ENCODE results near the gene MMP15.
"Not testable (repeated sequence)": the region's sequence is repeated elsewhere in the genome, so short reads cannot be mapped to it uniquely, and the experiment has no call there.

MMP15 gene

DNA sequence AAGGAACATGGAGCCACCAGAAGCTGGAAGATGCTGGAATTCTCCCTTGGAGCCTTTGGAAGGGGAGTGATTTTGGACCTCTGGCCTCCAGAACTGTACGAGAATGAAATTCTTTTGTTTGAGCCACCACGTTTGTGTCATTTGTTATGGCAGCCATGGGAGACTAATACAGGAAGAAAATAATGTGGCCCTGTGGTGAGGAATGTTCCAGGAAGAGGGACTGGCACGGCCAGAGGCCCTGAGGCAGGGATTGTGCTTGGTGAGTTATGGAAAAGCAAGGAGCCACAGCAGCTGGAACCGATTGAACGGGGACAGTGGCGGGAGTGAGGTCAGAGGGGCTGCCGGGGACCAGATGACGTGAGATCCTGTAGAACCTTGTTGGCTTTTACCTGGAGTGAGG, 52.2 kb downstream of the MMP15 start:
- H3K9ac ChIP-seq, result no peak overlapping the region
- no peaks in the 10 kb centered on the region for H3K36me3 ChIP-seq
- peaks cover 22% of the 10 kb centered on the region for H3K9me3 ChIP-seq
- no peaks in the 10 kb centered on the region for H4K20me1 ChIP-seq
- no peak overlapping the region for H3K4me2 ChIP-seq
- TF ChIP-seq Cebpa-rat (IDR thresholded peaks at IDR 0.05), result no peak
- H3K4me3 ChIP-seq, result no peak overlapping the region
- peaks cover 33% of the 10 kb centered on the region for H3K4me1 ChIP-seq
- H3K27me3 ChIP-seq, result no peaks in the 10 kb centered on the region
- no peak overlapping the region for H3K27ac ChIP-seq

DNA sequence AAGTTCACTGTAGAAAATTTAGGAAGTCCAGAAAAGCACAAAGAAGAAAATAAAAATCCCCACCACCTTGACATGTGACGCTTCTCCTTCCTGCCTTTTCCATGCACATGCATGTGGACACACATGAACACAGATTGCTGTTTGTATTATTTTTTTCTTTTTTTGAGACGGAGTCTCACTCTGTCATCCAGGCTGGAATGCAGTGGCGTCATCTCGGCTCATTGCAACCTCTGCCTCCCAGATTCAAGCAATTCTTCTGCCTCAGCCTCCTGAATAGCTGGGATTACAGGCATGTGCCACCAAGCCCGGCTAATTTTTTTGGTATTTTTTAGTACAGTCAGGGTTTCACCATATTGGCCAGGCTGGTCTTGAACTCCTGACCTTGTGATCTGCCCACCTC, 55.1 kb downstream of the MMP15 start:
- peak overlapping the region; percentile 96 for H3K4me2 ChIP-seq
- H3K27me3 ChIP-seq, result not testable (repeated sequence)

DNA sequence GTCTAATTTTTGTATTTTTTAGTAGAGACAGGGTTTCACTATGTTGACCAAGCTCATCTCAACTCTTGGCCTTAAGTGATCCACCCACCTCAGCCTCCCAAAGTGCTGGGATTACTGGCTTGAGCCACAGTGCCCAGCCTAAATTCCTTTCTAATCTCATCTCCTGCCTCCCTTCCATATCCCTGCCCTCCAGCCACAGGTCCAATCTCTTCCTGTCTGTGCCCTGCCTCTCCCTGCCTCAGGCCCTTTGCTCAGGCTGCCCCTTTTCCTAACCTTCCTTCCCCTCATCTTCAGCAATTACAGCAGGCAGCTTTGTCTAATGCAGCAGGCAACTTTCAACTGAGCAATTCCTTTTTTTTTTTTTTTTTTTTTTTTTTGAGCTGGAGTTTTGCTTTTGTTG, 56.8 kb downstream of the MMP15 start:
- H3K36me3 ChIP-seq, result no peaks in the 10 kb centered on the region
- H3K9ac ChIP-seq, result no peak overlapping the region
- no peak overlapping the region for H3K27ac ChIP-seq
- H3K4me1 ChIP-seq, result peaks cover 63% of the 10 kb centered on the region
- peaks cover 4% of the 10 kb centered on the region for H3K9me3 ChIP-seq
- H3K4me3 ChIP-seq, result no peak overlapping the region
- H3K27me3 ChIP-seq, result no peaks in the 10 kb centered on the region
- no peaks in the 10 kb centered on the region for H4K20me1 ChIP-seq
- H3K4me2 ChIP-seq, result peak overlapping the region; percentile 96
- TF ChIP-seq Cebpa-rat (IDR thresholded peaks at IDR 0.05), result no peak

More for the DNA sequence above, 55.1 kb downstream of the MMP15 start:
- Histone ChIP-seq H3K9me3 (peaks cover 16% of the 10 kb centered on the region), H3K4me1 (peaks cover 54% of the 10 kb centered on the region)
- not testable (repeated sequence) for H3K4me3 ChIP-seq, H3K27ac ChIP-seq, H3K9ac ChIP-seq, H4K20me1 ChIP-seq, H3K36me3 ChIP-seq

DNA sequence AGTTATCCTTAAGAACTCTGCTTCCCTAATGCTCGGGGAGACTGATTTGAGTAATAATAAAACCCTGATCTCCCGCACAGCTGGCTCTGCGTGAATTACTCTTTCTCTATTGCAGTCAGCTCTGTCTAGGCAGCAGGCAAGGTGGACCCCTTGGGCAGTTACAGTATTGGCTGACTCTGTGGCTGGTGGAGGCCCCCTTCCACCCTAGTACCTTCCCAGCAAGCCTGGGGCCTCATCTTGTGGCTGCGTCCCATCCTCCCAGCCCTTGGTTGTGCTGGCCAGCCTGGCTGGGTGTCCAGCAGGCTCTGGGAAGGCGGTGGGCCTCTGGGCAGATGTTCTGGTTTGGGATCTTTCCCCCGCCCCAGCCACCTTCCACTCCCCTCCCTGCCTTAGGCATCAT, 59.1 kb downstream of the MMP15 start:
- H3K4me2 ChIP-seq, result peak overlapping the region; percentile 56

DNA sequence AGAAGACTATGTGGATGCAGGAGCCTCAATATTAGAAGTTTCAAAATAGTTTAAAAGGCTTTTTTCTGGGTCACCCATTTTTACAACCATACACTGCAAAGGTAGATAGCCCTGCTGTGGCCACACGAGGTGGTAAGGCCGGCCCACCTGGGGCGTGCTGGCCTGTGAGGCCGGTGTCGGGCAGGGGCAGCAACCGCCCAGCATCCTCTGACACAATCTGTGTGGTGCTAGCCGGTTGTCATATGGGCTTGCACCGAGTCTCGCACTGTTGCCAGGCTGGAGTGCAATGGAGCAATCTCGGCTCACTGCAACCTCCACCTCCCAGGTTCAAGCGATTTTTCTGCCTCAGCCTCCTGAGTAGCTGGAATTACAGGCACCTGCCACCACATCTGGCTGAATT, 59.6 kb downstream of the MMP15 start:
- peak overlapping the region; percentile 38; the same call in 1 of the 2 replicates for H3K27ac ChIP-seq
- H3K36me3 ChIP-seq, result no peaks in the 10 kb centered on the region
- peak overlapping the region; percentile 56 for H3K4me2 ChIP-seq
- H3K9ac ChIP-seq, result no peak overlapping the region
- no peak overlapping the region for H3K4me3 ChIP-seq
- 0 out of 2 replicates have a peak, but pooled peaks cover 3% of the 10 kb centered on the region for H3K9me3 ChIP-seq
- peaks cover 64% of the 10 kb centered on the region for H3K4me1 ChIP-seq
- no peaks in the 10 kb centered on the region for H3K27me3 ChIP-seq
- no peak for TF ChIP-seq Cebpa-rat (IDR thresholded peaks at IDR 0.05)
- H4K20me1 ChIP-seq, result no peaks in the 10 kb centered on the region

More for the DNA sequence above, 59.1 kb downstream of the MMP15 start:
- Histone ChIP-seq H3K27me3 (no peaks in the 10 kb centered on the region), H3K36me3 (no peaks in the 10 kb centered on the region), H4K20me1 (no peaks in the 10 kb centered on the region), H3K9ac (no peak overlapping the region), H3K4me1 (peaks cover 69% of the 10 kb centered on the region), H3K4me3 (no peak overlapping the region), H3K27ac (peak overlapping the region; percentile 38; the same call in 1 of the 2 replicates), H3K9me3 (0 out of 2 replicates have a peak, but pooled peaks cover 3% of the 10 kb centered on the region)
- TF ChIP-seq Cebpa-rat (IDR thresholded peaks at IDR 0.05), result no peak

DNA sequence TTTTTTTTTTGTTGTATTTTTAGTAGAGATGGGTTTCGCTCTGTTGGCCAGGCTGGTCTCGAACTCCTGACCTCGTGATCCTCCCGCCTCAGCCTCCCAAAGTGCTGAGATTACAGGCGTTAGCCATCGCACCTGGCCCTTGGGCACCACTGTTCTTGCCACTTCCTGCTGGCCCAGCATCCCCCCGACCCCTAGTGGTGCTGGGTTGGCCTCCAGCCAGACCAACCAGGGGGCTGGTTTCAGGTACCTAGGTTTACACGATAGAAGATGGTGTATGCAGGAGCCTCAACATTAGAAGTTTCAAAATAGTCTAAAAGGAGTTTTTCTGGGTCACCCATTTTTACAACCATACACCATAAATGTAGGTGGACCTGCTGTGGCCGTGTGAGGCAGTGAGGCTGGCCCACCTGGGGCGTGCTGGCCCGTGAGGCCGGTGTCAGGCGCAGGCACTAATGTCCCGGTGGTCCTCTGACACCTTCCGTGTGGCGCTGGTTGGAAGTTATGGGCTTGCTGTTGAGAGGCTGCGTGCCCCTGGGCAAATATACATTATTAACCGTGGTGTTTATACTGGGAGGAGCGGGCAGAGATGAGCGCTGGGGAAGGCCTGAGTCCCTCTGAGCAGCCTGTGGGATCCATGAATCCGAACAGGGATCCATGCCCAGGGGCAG, 60.2 kb downstream of the MMP15 start:
- H3K27ac ChIP-seq, result no peak overlapping the region
- H3K4me2 ChIP-seq, result peak overlapping the region; percentile 56
- peaks cover 58% of the 10 kb centered on the region for H3K4me1 ChIP-seq
- H3K4me3 ChIP-seq, result no peak overlapping the region
- no peaks in the 10 kb centered on the region for H3K36me3 ChIP-seq
- TF ChIP-seq Cebpa-rat (IDR thresholded peaks at IDR 0.05), result no peak
- H4K20me1 ChIP-seq, result no peaks in the 10 kb centered on the region
- no peaks in the 10 kb centered on the region for H3K27me3 ChIP-seq
- H3K9me3 ChIP-seq, result 0 out of 2 replicates have a peak, but pooled peaks cover 3% of the 10 kb centered on the region
- no peak overlapping the region for H3K9ac ChIP-seq

DNA sequence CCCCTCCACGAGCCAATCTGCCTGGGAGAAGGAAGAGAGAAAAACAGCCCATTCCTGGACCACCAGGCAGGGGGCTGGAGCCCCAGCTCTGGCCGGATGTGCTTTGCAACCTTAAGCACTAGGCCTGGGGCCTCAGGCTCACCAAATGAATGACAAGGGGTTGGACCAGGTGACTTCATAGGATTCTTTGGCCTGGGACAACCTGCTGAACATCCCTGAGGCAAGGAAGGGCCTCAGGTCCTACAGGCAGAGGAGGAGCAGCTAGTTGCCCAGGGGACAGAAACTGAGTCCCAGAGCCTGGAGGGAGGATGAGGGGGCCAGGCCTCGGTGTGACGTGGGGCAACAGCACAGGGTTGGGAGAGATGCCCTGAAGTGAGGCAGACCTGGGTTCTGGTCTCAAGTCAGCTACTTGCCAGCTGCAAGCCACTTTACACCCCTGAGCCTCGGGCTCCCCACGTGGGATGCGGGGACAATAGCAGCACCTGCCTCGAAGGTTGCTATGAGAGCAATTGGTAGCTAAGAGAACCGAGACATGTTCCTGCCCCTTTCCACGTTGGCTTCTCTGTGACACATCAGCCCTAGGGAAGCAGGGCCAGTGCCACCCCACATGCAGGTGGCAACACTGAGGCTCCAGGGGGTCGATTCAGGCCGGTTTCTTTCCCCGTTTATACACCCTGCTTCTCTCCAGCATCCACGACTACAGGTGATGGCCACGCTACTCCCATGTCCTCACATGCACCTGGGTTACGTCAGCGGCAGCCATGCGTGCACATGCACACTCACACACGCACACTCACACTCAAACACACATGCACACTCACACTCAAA, 61.0 kb downstream of the MMP15 start:
- peaks cover 50% of the 10 kb centered on the region for H3K4me1 ChIP-seq

DNA sequence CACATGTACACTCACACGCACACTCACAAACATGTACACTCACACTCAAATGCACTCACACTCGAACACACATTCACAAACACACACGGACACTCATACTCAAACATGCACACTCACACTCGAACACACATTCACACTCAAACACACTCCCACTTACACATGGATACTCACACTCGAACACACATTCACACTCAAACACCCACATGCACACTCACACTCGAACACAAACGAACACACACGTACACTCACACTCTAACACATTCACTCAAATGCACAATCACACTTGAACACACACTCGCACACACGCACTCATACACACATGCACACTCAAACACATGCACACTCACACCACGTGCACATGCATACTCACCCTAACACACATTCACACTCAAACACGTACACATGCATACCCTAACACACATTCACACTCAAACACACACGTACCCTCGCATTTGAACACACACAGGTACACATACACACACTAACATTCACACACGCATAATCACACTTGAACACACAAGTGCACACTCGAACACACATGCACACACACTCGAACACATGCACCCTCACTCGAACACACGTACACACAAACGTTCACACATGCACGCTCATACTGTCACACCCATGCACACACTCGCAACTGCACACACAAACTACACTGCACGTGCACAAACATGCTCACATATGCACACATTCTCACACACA, 61.8 kb downstream of the MMP15 start:
- Histone ChIP-seq H3K9ac (no peak overlapping the region), H3K27ac (no peak overlapping the region), H3K27me3 (no peaks in the 10 kb centered on the region), H3K4me2 (no peak overlapping the region), H3K4me1 (peaks cover 42% of the 10 kb centered on the region), H3K36me3 (no peaks in the 10 kb centered on the region), H4K20me1 (no peaks in the 10 kb centered on the region), H3K4me3 (no peak overlapping the region), H3K9me3 (0 out of 2 replicates have a peak, but pooled peaks cover 3% of the 10 kb centered on the region)
- TF ChIP-seq Cebpa-rat (IDR thresholded peaks at IDR 0.05), result no peak

More for the DNA sequence above, 61.0 kb downstream of the MMP15 start:
- Histone ChIP-seq H3K4me2 (no peak overlapping the region), H3K9me3 (0 out of 2 replicates have a peak, but pooled peaks cover 3% of the 10 kb centered on the region), H3K27ac (no peak overlapping the region), H3K9ac (no peak overlapping the region), H4K20me1 (no peaks in the 10 kb centered on the region), H3K27me3 (no peaks in the 10 kb centered on the region), H3K4me3 (no peak overlapping the region), H3K36me3 (no peaks in the 10 kb centered on the region)
- no peak for TF ChIP-seq Cebpa-rat (IDR thresholded peaks at IDR 0.05)

DNA sequence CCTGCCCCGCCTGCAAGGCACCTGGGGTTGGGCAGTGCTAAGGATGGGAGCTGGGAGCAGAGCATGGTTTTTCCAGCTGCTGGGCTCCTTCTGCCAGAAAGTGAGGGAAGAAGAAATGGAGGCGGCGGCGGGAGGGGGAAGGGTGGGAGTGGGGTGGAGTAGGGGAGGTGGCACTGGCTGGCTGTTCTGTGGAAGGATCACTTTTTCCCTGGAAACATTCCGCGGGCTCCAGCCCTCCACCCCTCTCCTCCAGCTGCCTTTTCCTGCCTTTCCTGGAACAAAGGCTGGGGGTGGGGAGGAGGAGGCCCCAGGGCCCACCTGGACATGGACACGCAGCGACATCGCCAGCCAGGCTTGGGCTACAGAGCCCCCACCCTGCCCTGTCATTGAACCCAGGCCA, 62.5 kb downstream of the MMP15 start:
- Histone ChIP-seq H4K20me1 (no peaks in the 10 kb centered on the region), H3K4me2 (peak overlapping the region; percentile 64), H3K4me3 (no peak overlapping the region), H3K27me3 (no peaks in the 10 kb centered on the region), H3K9me3 (0 out of 2 replicates have a peak, but pooled peaks cover 3% of the 10 kb centered on the region), H3K9ac (no peak overlapping the region), H3K4me1 (peaks cover 36% of the 10 kb centered on the region), H3K27ac (no peak overlapping the region), H3K36me3 (no peaks in the 10 kb centered on the region)
- no peak for TF ChIP-seq Cebpa-rat (IDR thresholded peaks at IDR 0.05)

DNA sequence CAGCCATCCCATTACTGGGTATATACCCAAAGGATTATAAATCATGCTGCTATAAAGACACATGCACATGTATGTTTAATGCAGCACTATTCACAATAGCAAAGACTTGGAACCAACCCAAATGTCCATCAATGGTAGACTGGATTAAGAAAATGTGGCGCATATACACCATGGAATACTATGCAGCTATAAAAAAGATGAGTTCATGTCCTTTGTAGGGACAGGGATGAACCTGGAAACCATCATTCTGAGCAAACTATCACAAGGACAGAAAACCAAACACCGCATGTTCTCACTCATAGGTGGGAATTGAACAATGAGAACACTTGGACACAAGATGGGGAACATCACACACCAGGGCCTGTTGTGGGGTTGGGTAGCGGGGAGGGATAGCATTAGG, 64.8 kb downstream of the MMP15 start:
- not testable (repeated sequence) for H3K4me3 ChIP-seq, H4K20me1 ChIP-seq, H3K9ac ChIP-seq, H3K27ac ChIP-seq, H3K9me3 ChIP-seq, H3K4me2 ChIP-seq, H3K36me3 ChIP-seq, H3K27me3 ChIP-seq
- H3K4me1 ChIP-seq, result peaks cover 25% of the 10 kb centered on the region

Measured in BLaER1 (cell line).